ENCODE results near the gene TLR4.

DNA sequence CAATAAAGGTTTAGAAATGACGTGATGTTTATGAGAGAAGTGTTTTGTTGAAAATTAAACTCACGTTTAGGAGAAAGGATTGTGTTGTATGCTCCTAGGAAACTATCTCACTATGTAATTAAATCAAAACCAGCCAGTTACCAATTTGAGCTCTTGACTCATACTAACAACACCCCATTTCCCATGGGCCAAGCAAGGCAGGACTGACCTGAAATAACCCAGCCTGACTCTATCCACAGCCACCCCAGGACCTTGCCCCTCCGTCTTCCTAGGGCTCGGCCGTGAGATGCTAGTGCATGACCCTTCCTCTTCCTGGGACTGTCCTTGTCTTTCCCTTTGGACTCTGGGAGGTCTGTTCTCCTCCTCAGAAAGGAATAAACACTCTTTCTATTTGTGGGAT lies 16.4 kb downstream of the TLR4 start:
- TF ChIP-seq EZH2phosphoT487 (IDR thresholded peaks at IDR 0.05; ENCODE audit: insufficient read depth, low read depth) (no peak), EZH2 (IDR thresholded peaks at IDR 0.05; ENCODE audit: insufficient read depth, poor library complexity, severe bottlenecking) (no peak)

Measured in GM23248 (cell line).